H9 (cell line): Measurements from ENCODE around the gene ARMH3. TPM values are rescaled to one million over a fixed set of nuclear protein-coding genes. Genes with fewer than 3 reads are reported as not detected.
A peak's percentile ranks its signal among the peaks of the same experiment; 100 is the strongest.

Experiments
- DNase-seq: peaks from one replicate; pipeline ENCODE4 v3.0.0-alpha.2; 2017
- H2AFZ ChIP-seq: one replicate; pipeline ENCODE4 v1.6.1; 2013; ENCODE audit warnings: mild to moderate bottlenecking, low read length, control low read depth, moderate library complexity
- H2AK5ac ChIP-seq: 2 replicates; pipeline ENCODE4 v1.6.1; 2013; ENCODE audit warnings: low read length, control low read depth, mixed read lengths; ENCODE audit not compliant: insufficient read length
- H2BK120ac ChIP-seq: one replicate; pipeline ENCODE4 v1.6.1; 2013; ENCODE audit warnings: low read depth, mild to moderate bottlenecking, low read length, control low read depth, inconsistent platforms; ENCODE audit not compliant: poor library complexity, severe bottlenecking
- H2BK12ac ChIP-seq: 2 replicates; pipeline ENCODE4 v1.6.1; 2013; ENCODE audit warnings: low read length, control low read depth, mixed read lengths, low read depth; ENCODE audit not compliant: insufficient read length
- H2BK15ac ChIP-seq: 2 replicates; pipeline ENCODE4 v1.6.1; 2013; ENCODE audit warnings: low read depth, low read length, control low read depth
- H2BK20ac ChIP-seq: one replicate; pipeline ENCODE4 v1.6.1; 2013; ENCODE audit warnings: low read depth, mild to moderate bottlenecking, low read length, control low read depth, inconsistent platforms; ENCODE audit not compliant: poor library complexity, severe bottlenecking
- H2BK5ac ChIP-seq: 2 replicates; pipeline ENCODE4 v1.6.1; 2013; ENCODE audit warnings: low read length, control low read depth, mixed read lengths; ENCODE audit not compliant: insufficient read length
- H3K14ac ChIP-seq: 2 replicates; pipeline ENCODE4 v1.6.1; 2013; ENCODE audit warnings: low read length, control low read depth; ENCODE audit not compliant: insufficient read depth
- H3K18ac ChIP-seq: 2 replicates; pipeline ENCODE4 v1.6.1; 2013; ENCODE audit warnings: low read depth, mild to moderate bottlenecking, mixed read lengths, low read length, control low read depth; ENCODE audit not compliant: insufficient read length
- H3K23ac ChIP-seq: 2 replicates; pipeline ENCODE4 v1.6.1; 2013; ENCODE audit warnings: low read length, control low read depth, mixed read lengths, low read depth; ENCODE audit not compliant: insufficient read length
- H3K23me2 ChIP-seq: 2 replicates; pipeline ENCODE4 v1.6.1; 2013; ENCODE audit warnings: low read depth, mild to moderate bottlenecking, mixed read lengths, low read length, control low read depth; ENCODE audit not compliant: insufficient read length, poor library complexity, severe bottlenecking
- H3K27ac ChIP-seq: 2 replicates; pipeline ENCODE4 v1.5.1; 2013; ENCODE audit warnings: low read length, control low read depth, mixed read lengths, low read depth; ENCODE audit not compliant: insufficient read length
- H3K27me3 ChIP-seq: 2 replicates; pipeline ENCODE4 v1.6.1; 2013; ENCODE audit warnings: low read length, control low read depth, inconsistent platforms; ENCODE audit not compliant: insufficient read depth
- H3K4ac ChIP-seq: 2 replicates; pipeline ENCODE4 v1.6.1; 2013; ENCODE audit warnings: low read depth, mild to moderate bottlenecking, control low read depth, inconsistent platforms, low read length, moderate library complexity
- H3K4me1 ChIP-seq: 2 replicates; pipeline ENCODE4 v1.6.1; 2013; ENCODE audit warnings: low read length, control low read depth, inconsistent platforms; ENCODE audit not compliant: insufficient read depth
- H3K4me2 ChIP-seq: 2 replicates; pipeline ENCODE4 v1.6.1; 2013; ENCODE audit warnings: low read length, control low read depth, mixed read lengths; ENCODE audit not compliant: insufficient read length, insufficient read depth
- H3K56ac ChIP-seq: 2 replicates; pipeline ENCODE4 v1.6.1; 2013; ENCODE audit warnings: low read depth, mild to moderate bottlenecking, mixed read lengths, low read length, control low read depth; ENCODE audit not compliant: insufficient read length
- H3K79me1 ChIP-seq: 2 replicates; pipeline ENCODE4 v1.6.1; 2013; ENCODE audit warnings: low read depth, mild to moderate bottlenecking, moderate library complexity, low read length, control low read depth, inconsistent platforms; ENCODE audit not compliant: insufficient read depth, poor library complexity, severe bottlenecking
- H3K79me2 ChIP-seq: 2 replicates; pipeline ENCODE4 v1.6.1; 2013; ENCODE audit warnings: low read length, control low read depth, inconsistent platforms; ENCODE audit not compliant: insufficient read depth
- H3K9ac ChIP-seq: 2 replicates; pipeline ENCODE4 v1.6.1; 2013; ENCODE audit warnings: low read length, control low read depth, mixed read lengths; ENCODE audit not compliant: insufficient read length; ENCODE audit errors: extremely low read depth
- H3K9me3 ChIP-seq: one replicate; pipeline ENCODE4 v1.6.1; 2013; ENCODE audit warnings: low read depth, low read length, inconsistent platforms; ENCODE audit not compliant: control insufficient read depth
- H3T11ph ChIP-seq: one replicate; pipeline ENCODE4 v1.6.1; 2013; ENCODE audit warnings: mild to moderate bottlenecking, low read length, control low read depth, inconsistent platforms
- H4K20me1 ChIP-seq: one replicate; pipeline ENCODE4 v1.6.1; 2013; ENCODE audit not compliant: control insufficient read depth, insufficient read length, insufficient read depth
- H4K5ac ChIP-seq: 2 replicates; pipeline ENCODE4 v1.6.1; 2013; ENCODE audit warnings: low read depth, mild to moderate bottlenecking, mixed read lengths, low read length, control low read depth; ENCODE audit not compliant: insufficient read length
- H4K8ac ChIP-seq: replicated peaks from 2 replicates; pipeline ENCODE4 v1.6.1; 2013; ENCODE audit warnings: low read length, control low read depth, mixed read lengths, low read depth; ENCODE audit not compliant: insufficient read length
- H4K91ac ChIP-seq: 2 replicates; pipeline ENCODE4 v1.6.1; 2013; ENCODE audit warnings: low read depth, mild to moderate bottlenecking, moderate library complexity, mixed read lengths, low read length, control low read depth; ENCODE audit not compliant: insufficient read length
- H3K27ac Mint-ChIP-seq, 3 experiments: 2 replicates in 2 of 3; 3 replicates in 1 of 3; pipeline ENCODE4 v1.8.0; 2020 to 2021; ENCODE audit warnings: mixed read lengths in 3 of 3, mild to moderate bottlenecking in 1 of 3, moderate library complexity in 1 of 3
- H3K27me3 Mint-ChIP-seq: 2 replicates; pipeline ENCODE4 v1.8.0; 2021; ENCODE audit warnings: low read depth, mild to moderate bottlenecking, moderate library complexity, mixed read lengths
- H3K36me3 Mint-ChIP-seq, 3 experiments: 2 replicates in 2 of 3; 3 replicates in 1 of 3; pipeline ENCODE4 v1.8.0; 2020 to 2021; ENCODE audit warnings: low read depth in 3 of 3, mixed read lengths in 3 of 3; ENCODE audit not compliant: insufficient read depth in 1 of 3
- H3K4me1 Mint-ChIP-seq, 2 experiments: 2 replicates each; pipeline ENCODE4 v1.8.0; 2020; ENCODE audit warnings: mixed read lengths in 2 of 2
- H3K4me3 Mint-ChIP-seq, 2 experiments: 2 replicates in 1 of 2; 3 replicates in 1 of 2; pipeline ENCODE4 v1.8.0; 2020 to 2021; ENCODE audit warnings: mild to moderate bottlenecking in 2 of 2, mixed read lengths in 2 of 2, moderate library complexity in 1 of 2
- H3K9me3 Mint-ChIP-seq, 2 experiments: 2 replicates in 1 of 2; 3 replicates in 1 of 2; pipeline ENCODE4 v1.8.0; 2020; ENCODE audit warnings: mild to moderate bottlenecking in 2 of 2, mixed read lengths in 2 of 2, moderate library complexity in 1 of 2
- CTCF ChIP-seq: fragments of 200-600 bp; sonication (generic); conservative IDR thresholded peaks from 3 replicates; pipeline ENCODE4 v1.8.0; 2021; ENCODE audit warnings: antibody characterized with exemption, mild to moderate bottlenecking
- WGBS: extraction: QIAGEN DNeasy Blood & Tissue Kit; methylation state at CpG from one replicate; pipeline ENCODE4 v1.1.7; 2013; ENCODE audit warnings: missing lambda C conversion rate, low lambda C conversion rate, mixed read lengths; ENCODE audit not compliant: insufficient read length; ENCODE audit errors: extremely low coverage; 5-methylcytosine and 5-hydroxymethylcytosine counted together
- total RNA-seq: library from RNA; stranded (reverse); gene quantifications from 2 replicates; pipeline ENCODE4 v1.2.1, GENCODE V29; 2021

The ARMH3 gene
- total RNA-seq, 1 experiment from 2014 or later: 20.4 TPM

DNA sequence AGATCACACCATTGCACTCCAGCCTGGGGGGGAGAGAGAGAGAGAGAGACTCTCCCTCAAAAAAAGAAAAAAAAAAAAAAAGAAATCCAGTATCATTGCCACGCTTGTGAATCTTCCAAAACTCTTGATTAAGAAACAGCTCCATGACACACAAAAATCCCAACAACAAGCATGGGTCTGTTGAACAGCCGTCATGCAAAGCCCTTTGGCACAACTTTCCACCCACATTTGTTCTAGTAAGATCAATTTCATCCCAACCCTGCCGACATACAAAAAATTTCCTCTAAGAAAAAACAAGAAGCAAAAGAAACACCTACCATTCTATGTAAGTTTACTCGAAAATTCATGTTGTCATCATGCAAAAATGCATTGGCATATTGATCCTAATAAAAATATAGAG, 62.8 kb downstream of the ARMH3 start:
- Histone ChIP-seq H2BK120ac (no peak overlapping the region), H3K18ac (no peak overlapping the region), H2AFZ (no peak overlapping the region), H2AK5ac (no peak overlapping the region), H4K91ac (no peak overlapping the region), H3K9me3 (no peaks in the 10 kb centered on the region), H3K79me1 (no peaks in the 10 kb centered on the region), H3K27me3 (no peaks in the 10 kb centered on the region), H4K20me1 (no peaks in the 10 kb centered on the region), H3T11ph (no peak overlapping the region), H2BK15ac (no peak overlapping the region), H3K23ac (no peak overlapping the region), H3K23me2 (no peaks in the 10 kb centered on the region), H3K14ac (no peak overlapping the region), H3K79me2 (no peaks in the 10 kb centered on the region), H3K56ac (no peak overlapping the region), H2BK12ac (no peak overlapping the region), H2BK5ac (no peak overlapping the region), H3K9ac (no peak overlapping the region), H2BK20ac (no peak overlapping the region), H3K4me2 (no peak overlapping the region), H4K8ac (no peak overlapping the region), H3K27ac (no peak overlapping the region), H4K5ac (no peak overlapping the region), H3K4ac (no peak overlapping the region), H3K4me1 (no peaks in the 10 kb centered on the region)
- TF ChIP-seq CTCF: no peak
- DNase-seq: no peak
- Mint-ChIP-seq H3K27me3 (no peaks in the 10 kb centered on the region), H3K9me3 (no peaks in the 10 kb centered on the region), H3K27ac (0 out of 7 replicates have a peak overlapping the region, but pooled peaks of 1 of the 3 experiments have one; percentile 2), H3K4me3 (no peak overlapping the region), H3K4me1 (no peaks in the 10 kb centered on the region), H3K36me3 (peaks cover 14 to 52% (median 39%) of the 10 kb centered on the region in 3 experiments; a peak in 5 of 7 replicates)
- WGBS: no CpG with 5 or more reads among the region's 4 CpGs
